AG09309 (cell line): ENCODE results near the gene NPY5R.

Experiments
- DNase-seq: peaks from one replicate; pipeline ENCODE4 v3.0.0-alpha.2; 2010; ENCODE audit warnings: low read depth
- H3K4me3 ChIP-seq: 2 replicates; pipeline ENCODE4 v1.5.1; 2011; ENCODE audit warnings: mild to moderate bottlenecking, low read depth, low read length, moderate library complexity; ENCODE audit not compliant: control insufficient read depth
- TF ChIP-seq, protein P1 (sequence below): IDR thresholded peaks from 2 replicates; pipeline ENCODE4 v1.5.1; 2011; ENCODE audit warnings: mild to moderate bottlenecking, low read depth, low read length, inconsistent platforms; ENCODE audit not compliant: insufficient read depth, control insufficient read depth; ENCODE audit errors: missing control alignments

Gene NPY5R

DNA sequence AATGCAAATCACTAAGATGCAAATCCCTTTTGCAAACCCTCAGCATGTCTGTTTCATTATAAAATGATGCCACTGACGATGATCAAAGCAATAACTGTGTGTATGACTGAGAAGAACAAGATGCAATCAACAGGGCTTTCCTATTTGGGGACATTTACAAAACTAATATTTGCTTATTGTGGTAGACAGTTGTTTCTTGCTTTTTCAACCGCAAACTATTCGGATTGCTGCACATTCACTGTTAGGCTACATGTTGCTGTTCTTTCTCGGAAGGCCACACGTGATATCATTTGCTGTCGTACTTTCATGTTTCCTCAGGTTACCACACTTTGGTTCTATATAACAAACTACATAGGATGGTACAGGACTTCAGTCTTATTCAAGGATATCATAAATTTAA, 49.8 kb downstream of the NPY5R start:
- TF ChIP-seq, protein P1, sequence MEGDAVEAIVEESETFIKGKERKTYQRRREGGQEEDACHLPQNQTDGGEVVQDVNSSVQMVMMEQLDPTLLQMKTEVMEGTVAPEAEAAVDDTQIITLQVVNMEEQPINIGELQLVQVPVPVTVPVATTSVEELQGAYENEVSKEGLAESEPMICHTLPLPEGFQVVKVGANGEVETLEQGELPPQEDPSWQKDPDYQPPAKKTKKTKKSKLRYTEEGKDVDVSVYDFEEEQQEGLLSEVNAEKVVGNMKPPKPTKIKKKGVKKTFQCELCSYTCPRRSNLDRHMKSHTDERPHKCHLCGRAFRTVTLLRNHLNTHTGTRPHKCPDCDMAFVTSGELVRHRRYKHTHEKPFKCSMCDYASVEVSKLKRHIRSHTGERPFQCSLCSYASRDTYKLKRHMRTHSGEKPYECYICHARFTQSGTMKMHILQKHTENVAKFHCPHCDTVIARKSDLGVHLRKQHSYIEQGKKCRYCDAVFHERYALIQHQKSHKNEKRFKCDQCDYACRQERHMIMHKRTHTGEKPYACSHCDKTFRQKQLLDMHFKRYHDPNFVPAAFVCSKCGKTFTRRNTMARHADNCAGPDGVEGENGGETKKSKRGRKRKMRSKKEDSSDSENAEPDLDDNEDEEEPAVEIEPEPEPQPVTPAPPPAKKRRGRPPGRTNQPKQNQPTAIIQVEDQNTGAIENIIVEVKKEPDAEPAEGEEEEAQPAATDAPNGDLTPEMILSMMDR = no peak
- no peak for DNase-seq
- H3K4me3 ChIP-seq = no peak overlapping the region

DNA sequence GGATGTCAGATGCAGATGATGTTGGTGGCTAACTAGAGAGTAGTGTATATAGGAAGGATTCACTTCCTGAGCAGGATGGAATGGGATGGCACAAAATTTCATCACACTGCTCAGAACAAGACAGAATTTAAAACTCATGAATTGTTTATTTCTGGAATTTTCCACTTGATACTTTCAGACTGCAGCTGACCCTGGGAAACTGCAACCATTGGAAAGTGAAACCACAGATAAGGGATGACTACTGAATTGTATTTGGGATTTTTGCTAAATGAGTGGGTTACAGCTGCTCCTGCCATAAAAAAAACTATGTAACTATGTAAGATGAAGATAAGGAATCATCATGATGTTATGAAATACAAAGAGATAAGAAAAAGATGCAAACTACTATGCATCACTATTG, 51.4 kb downstream of the NPY5R start:
- H3K4me3 ChIP-seq = no peak overlapping the region
- TF ChIP-seq, protein P1 = no peak
- DNase-seq = no peak

DNA sequence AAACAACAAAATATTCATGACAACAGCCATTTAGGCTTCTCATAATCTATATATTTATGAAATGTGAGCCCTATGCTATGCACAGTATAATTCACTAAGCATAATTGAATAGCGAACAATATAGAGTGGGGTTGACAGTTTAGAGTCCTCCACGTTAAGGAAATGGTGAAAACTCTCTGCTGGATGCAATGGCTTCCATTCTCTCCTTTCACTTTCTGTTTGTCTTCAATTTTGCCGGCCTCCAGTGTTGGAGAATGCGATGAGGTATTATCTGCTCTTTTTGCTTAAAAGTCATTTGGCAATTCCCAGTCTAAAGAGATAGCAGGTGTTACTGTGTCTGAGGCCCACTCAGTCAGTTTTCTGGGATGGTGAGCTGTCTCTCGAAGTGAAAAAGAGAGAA, 52.1 kb downstream of the NPY5R start:
- TF ChIP-seq, protein P1 = no peak
- DNase-seq = no peak
- H3K4me3 ChIP-seq = no peak overlapping the region

DNA sequence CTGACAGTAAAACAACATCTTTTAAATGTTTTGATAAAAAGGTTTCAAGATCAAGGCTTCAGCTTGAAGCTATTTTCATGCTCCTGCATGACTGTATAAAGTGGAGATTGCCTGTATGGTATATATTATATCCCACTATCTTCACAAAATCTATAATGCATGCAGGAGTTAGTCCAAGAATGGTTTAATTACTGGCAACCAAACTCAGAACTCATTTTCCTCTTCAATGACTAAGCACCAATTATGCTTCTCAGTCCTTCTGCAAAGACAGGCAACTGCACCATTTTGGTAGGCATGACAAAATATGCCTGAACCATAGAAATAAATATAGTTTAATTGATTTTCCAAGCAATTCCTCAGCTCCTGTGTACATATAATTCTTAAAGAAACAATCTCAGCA, 54.5 kb downstream of the NPY5R start:
- DNase-seq = no peak
- H3K4me3 ChIP-seq = no peak overlapping the region
- TF ChIP-seq, protein P1 = no peak

DNA sequence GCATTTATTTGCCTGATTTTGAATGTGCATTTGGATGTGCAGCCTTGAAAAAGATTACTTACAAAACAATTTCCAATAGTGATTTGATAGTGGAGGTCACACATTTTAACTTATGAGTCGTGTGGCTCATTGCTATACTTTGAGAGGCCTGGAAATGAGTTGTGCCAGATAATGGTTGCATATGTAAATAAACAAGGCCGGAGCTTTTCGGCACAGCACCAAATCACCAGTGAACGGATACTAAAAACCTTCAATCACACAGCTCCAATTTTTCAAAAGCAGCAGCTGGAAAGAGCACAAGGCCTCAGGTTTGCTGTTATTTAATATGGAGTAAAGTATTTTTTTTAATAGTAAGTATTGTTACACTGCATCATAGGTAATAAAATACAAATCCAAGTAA, 57.2 kb downstream of the NPY5R start:
- H3K4me3 ChIP-seq = no peak overlapping the region
- DNase-seq = no peak
- TF ChIP-seq, protein P1 = no peak
